Stimulated activated CD4-positive, alpha-beta T cell treated with anti-CD3 and anti-CD28 coated beads, Interleukin-1b, Interleukin-23, amount 100 ng/mL, for 4 hours (primary cell): Measurements from ENCODE around the gene ANKRD35.
"Not testable (repeated sequence)": the region's sequence is repeated elsewhere in the genome, so short reads cannot be mapped to it uniquely, and the experiment has no call there.

Experiments used
- DNase-seq, 2 donors: peaks; one replicate each; pipeline ENCODE4 v3.0.0-alpha.2; 2020; ENCODE audit warnings: low read depth in 2 of 2

ANKRD35 gene

DNA sequence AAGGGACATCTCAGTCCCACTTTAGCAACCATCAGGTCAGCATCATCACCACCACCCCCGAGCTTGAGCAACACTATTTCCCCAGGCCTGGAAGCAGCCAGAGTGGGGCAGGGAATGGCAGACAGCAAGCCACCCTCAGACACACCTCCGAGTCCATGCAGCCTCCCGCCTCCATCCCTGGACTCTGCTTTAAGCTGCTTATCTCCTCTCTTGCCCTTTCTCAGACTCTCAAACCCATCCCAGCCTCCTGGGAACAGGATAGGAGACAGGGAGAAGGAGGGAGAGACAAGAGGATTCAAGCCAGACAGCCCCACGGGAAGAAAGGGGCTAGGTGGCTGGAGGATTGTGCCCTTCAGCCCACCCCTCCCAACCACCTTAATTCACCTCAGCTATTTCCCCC lies 28.5 kb downstream of the ANKRD35 start:
- no peak for DNase-seq

DNA sequence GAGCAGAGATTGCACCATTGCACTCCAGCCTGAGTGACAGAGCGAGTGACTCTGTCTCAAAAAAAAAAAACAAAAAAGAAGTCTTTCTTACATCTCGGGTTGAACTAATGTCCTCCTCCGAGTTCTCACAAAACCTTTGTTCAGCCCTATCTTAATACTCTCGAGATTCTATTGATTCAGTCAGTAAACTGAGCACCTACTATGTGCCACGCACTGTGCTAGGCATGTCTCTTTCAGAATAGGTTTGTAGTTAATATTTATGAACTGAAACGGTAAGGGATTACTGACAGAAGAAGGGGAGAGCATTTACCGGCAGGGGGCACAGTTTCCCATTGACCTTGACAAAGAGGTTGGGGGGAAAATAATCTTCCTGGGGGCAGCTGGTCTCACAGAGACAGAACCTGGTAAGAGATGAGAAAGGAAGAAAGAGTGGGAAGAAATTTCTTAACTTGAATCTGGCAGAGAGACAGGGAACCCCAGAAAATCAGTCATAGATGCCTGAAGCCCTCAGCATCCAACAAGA lies 30.2 kb downstream of the ANKRD35 start:
- no peak for DNase-seq

DNA sequence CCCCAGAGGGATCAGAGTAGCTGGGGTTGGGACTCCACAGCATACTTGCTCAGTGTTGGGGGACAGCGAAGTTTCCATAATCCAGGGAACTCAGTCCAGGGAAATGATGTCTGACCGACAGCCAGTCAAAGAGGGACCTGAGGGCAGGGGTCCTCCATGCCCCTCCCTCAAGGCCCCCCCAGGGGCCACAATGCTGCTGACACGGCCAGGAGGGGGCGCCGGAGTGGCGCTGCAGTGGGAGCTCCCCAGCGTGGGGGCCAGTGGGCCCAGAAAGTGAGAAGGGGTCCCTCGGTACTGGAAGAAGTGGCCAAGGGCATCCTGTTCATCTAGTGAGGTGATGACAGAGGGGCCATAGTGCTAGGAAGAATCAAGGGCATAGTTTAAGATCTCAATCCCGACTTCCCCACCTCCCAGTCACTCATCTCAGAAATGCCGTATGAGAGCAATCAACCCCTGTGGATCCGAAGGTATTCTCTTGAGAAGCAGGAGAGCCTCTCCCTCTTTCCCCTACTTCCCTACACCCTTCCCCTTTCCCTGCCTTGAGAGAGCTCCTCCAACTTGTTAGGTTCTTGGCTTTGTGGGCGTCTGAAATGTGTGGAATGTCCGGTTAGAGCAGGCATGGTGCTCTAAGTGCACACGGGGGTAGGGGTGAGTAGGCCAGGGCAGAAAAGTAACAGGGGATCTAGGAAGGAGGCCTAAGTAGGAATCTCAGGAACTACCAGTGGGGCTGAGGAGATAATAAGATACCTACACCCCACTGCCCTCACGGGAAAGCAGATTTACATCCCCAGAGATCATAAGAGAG lies 36.1 kb downstream of the ANKRD35 start:
- no peak for DNase-seq

DNA sequence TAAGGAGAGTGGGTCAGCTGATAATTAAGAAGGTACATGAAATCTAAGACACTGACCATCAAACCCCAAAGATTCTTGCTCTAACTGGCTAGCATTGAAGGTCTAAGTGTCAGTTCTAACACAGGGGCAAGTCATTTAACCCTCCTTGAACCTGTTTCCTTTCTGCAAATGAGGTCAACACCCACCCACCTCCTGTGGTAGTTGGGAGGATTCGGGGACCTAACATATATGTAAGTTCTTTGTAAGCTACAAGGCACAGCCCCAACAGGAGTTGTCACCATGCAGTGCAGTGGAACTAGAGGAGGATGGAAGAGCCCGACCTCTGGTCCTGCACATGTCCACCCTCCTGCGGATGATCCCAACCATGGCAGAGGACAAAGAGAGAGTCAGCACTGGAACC lies 37.8 kb downstream of the ANKRD35 start:
- no peak for DNase-seq

DNA sequence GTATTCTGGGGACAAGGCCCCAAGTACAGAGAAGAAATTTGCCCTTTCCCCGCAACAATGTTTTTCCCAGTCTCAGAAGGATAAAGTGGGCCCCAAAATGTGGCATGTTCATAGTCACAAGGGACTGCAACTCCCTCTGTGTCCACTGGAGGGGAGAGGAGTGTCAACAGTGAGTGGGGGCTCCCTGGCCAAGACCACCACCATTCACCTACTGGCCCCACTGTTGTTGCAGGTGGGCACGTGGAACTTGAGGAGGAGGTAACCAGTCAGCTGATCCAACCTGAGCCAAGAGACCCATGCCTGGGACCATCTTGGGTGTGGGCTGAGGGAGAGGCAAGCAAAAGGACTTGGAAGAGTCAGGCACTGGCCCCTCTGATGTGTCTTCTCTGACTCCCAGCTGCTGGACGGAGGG lies 39.5 kb downstream of the ANKRD35 start:
- DNase-seq: no peak

DNA sequence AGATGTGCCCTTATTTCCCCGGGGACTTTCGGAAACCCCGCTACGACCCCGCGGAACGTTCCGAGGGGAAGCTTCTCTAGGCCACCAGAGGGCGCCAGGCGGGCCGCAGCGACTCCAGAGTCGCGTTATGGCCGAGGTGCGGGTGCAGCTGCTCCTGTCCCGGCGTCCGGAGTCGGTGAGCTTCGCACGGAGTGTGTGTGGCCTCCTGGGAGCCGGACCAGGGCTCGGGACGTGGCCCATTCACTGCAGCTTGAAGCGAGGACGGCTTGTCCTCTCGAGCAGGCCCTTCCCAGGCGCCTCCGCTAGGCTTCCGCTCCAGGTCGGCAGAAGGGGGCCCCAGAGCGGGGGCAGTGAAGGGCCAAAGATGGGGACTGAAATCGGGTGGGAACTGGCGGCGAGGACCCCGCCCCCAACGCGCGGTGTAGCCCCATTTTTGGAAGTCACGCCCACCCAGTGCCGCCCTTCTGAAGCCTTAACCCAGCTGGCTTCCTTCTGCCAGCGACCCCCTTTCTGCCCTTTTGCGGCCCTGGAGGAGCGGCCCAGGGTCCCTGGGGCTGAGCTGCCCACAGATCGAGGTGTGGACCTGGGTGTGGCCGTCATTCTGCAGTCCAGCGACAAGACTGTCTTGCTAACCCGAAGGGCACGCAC lies 40.0 kb downstream of the ANKRD35 start, which contains the start of gene NUDT17:
Gene NUDT17 (plus strand): TSS at position 117 of the 648 bp plus-strand sequence. CDS start 11 bp downstream, at position 128.
- DNase-seq: peak; percentile 69 to 74

DNA sequence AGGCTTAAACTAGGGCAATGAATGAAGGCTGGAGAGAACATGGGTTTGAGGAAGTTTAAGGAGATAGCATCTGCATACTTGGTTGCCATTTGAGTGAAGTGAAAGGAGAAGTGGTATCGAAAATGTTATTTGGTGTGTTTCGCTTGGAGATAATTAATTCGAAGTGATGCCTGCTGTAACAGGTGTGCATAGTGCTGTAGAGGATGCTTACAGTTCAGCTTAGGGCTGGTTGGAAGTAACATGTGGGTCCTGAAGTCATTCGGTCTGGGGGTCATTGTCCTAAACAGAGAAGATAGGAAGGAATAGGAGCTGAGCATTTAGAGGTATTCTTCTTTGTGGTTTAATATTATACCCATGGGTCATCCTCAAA lies 40.5 kb downstream of the ANKRD35 start:
- no peak for DNase-seq

DNA sequence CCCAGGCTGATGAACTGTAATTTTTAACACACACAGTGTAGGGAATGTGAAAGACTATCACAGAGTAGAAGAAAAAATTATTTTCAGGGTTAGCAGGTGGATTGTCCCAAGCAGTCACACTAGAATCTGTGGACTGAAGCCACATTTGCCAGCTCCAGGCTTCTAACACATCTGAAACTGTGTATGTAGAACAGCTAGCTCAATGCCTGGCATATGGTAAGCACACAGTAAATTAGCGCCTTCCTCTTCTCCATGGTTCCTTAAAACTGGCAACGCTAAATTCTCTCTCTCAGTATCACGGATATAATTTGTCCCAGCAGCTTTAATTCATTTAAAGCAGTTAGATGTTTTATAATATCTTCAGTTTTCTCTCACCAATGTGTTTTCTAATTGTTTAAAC lies 42.6 kb downstream of the ANKRD35 start:
- DNase-seq: no peak

DNA sequence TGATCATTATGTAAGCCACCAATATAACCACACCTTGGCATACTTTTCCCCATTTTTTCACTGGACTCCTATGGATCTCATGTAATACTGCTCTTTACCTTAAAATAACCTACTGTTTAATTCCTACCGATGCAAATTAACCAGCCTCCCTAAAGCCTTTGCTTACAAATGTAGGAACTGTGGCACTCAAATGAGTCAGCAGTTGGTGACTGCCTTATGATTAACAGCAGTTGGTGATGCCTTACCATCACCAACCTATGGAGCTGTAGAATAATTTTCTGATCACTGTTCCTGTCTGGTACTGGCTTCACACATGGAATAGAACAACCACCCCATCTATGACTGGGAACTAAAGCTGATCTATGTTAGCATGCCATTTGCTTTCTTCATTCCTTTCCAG lies 48.0 kb downstream of the ANKRD35 start:
- no peak for DNase-seq

DNA sequence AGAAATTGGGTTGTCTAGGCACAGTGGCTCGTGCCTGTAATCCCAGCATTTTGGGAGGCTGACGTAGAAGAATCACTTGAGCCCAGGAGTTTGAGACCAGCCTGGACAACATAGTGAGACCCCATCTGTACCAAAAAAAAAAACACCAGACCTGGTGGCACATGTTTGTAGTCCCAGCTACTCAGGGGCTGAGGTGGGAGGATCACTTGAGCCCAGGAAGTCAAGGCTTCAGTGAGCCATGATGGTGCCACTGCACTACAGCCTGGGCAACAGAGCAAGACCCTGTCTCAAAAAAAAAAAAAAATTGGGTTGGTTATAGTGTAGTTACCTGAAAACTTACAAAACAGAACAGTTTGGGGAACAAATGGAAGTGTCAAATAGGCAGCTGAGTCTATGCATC lies 54.9 kb downstream of the ANKRD35 start:
- not testable (repeated sequence) for DNase-seq

DNA sequence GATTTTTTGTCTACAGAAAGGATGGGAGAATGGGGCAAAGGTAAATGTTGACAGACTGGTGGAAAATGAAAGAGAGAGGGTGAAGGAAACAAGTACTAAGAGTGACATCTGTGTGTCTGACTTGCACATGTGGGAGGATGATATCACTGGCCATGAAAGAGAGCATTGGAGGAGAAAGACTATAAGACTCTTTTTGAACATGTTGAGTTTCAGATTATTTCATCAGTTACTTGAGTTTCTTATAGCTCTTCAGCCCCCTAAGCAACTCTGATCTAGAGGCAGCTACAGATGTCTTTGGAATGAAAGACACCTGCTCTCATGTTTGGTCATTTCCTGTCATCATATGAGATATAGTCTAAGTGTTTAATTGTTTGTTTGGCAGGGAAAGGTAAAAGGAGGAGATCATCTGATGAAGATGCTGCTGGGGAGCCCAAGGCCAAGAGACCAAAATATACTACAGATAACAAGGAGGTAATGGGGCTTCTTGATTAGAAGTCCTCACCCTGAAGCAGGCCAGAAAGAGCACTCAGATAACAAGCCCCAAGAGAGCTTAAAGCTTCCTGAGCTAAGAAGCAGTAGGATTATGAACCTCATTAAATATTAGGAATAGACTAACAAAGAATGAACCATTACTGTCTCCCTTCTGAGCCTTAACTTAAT lies 57.2 kb downstream of the ANKRD35 start:
- no peak for DNase-seq

DNA sequence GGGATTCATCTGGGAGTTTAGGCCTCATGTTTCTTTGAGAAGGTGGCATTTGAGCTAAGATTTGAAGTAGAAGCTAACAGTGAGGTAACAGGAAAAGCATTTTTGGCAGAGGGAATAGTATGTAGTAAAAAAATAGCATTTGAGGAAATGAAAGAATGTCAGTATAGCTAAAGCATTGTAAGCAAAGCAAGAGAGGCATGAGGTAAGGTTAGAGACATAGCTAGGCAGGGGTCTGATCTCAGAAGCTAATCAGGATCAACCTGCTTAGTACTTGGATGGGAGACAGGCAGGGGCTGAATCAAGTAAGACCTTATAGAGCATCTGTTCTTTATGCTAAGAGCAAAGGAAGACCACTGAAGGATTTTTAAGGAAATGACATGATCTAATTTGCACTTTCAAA lies 57.7 kb downstream of the ANKRD35 start:
- no peak for DNase-seq

DNA sequence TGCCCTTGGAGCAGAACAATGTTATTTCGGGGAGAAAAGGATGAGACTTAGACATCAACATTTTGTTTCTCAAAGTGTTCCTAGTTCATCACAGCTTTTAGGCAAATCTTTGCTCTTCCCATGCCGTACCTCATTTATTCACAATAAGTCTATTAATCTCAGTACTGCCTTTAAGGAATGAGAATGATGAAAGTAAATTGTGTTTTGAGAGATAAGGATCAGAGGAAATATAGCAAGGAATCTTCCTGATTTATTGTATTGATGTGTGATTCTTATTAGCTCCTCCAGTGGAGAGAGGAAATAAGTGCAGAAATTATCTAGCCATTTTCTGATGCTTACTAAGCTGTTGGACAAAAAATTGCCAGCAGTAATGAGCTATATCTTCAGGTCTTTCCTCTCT lies 59.6 kb downstream of the ANKRD35 start:
- no peak for DNase-seq

DNA sequence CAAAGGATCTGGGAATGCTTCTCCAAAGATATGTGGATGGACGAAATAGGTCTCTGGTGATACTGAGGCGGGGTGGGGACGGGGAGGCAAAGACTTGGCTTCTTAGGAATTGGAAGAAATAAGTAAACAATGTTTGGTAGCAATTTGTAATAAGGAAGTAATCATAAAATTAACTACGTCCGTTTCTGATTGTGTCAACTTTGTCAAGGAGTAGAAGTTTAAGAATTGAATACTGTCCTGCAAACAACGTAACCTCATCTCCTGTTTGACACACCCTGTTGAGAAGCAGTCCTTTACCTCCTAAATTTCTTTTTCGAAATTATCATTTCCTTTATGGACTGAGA lies 61.2 kb downstream of the ANKRD35 start:
- DNase-seq: no peak

DNA sequence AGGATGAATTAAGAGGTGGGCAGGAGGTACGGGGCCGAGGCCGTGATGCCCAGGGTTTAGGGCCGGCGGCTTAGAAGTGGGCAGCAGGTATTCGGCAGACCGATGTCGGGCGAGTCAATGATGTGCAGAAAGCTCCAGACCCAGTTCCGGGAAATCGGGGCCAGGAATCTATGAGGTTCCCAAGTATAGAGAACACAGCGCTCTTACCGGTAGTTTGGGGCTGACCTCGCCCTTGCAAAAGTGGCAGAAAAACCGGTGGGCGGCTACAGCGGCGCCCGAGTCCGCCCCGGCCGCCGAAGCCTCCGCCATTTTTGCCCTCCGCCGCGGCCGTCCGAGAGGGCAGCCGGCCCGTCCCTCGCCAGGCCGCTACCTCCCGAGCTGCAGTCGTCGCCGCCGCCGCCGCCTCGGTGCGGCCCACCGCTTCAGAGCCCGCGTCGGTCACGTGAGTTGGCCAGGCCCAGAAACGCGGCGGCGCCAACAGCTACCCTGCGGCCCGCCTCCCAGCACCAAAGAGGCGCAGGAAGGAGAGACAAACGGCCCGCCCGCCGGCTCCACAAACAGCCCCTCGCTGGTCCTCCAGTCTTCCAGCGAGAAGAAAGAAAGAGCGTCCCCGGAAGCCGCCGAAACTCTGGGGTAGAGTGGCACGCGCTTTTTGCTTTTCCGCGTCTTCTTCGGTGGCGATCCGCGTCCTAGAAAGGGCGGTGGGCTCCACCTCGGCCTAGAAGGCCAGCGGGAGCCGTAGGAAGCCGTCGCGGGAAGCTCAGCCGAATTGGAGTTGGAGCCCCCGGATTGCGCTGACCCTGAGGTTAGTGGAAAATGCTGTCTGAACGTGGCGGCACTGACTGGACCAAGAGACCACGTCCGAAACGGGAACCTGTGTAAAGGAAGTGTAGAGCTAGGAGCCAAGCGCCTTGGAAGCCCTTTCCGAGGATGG lies 61.8 kb downstream of the ANKRD35 start, which contains the start of the genes POLR3C and RNF115:
Gene POLR3C (plus strand): TSS at position 636 of the 934 bp plus-strand sequence. CDS start 1,577 bp downstream, outside the sequence.
Gene RNF115 (minus strand): TSS at position 531 of the 934 bp plus-strand sequence. CDS start 222 bp downstream, at position 309.
- peak; percentile 74 for DNase-seq

DNA sequence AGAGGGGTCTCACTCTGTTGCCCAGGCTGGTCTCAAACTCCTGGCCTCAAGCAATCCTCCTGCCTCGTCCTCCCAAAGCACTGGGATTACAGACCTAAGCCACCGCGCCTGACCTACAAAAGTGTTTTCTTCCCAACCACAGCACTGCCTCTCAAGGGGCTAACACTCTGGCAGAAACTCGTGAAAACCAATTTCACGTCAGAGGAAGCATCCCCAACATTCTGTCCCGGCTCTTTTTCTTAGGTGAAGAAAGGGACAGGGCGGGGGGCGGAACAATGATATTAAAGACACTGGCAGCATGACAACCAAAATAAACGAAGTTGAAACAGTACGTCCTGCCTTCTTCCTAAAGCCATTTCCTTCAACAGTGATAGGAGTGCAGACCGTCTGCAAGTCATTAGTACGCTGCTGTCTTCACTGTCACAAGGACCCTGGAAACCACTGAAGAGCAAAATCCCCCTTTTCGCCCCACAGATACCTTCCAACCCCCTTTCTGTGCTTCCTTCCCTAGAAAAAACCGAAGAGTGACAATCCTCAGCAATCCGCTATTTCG lies 62.8 kb downstream of the ANKRD35 start:
- DNase-seq: not testable (repeated sequence)

DNA sequence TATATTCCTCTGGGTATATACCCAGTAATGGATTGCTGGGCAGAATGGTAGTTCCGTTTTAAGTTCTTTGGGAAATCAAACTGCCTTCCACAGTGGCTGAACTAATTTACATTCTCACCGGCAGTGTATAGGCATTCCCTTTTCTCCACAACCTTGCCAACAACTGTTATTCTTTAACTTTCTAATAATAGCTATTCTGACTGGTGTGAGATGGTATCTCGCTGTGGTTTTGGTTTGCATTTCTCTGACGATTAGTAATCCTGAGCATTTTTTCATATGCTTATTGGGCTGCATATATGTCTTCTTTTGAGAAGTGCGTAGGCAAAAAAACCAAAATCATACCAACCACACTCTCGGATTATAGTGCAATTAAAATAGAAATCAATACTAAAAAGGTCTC lies 67.6 kb downstream of the ANKRD35 start:
- DNase-seq: not testable (repeated sequence)
